ENCODE results near the gene PDLIM5.

PDLIM5 gene

GRCh38 chr4:94428884-94429283 is 22.9 kb upstream of the PDLIM5 start:
- DNase-seq = no peak

GRCh38 chr4:94430406-94430805 is 21.3 kb upstream of the PDLIM5 start:
- no peak for DNase-seq

- no peak for DNase-seq
These were observed 20.4 kb upstream of the PDLIM5 start for GRCh38 chr4:94431388-94431787.

GRCh38 chr4:94434505-94434904 is 17.2 kb upstream of the PDLIM5 start:
- no peak for DNase-seq

- DNase-seq = no peak
These were observed 15.9 kb upstream of the PDLIM5 start for GRCh38 chr4:94435874-94436273.

- no peak for DNase-seq
These were observed 15.2 kb upstream of the PDLIM5 start for GRCh38 chr4:94436512-94436911.

GRCh38 chr4:94439606-94440005 is 12.1 kb upstream of the PDLIM5 start:
- no peak for DNase-seq

- no peak for DNase-seq
These were observed 9.9 kb upstream of the PDLIM5 start for GRCh38 chr4:94441838-94442237.

GRCh38 chr4:94442251-94442650 is 9.5 kb upstream of the PDLIM5 start:
- DNase-seq = no peak

GRCh38 chr4:94446386-94446785 is 5.4 kb upstream of the PDLIM5 start:
- no peak for DNase-seq

GRCh38 chr4:94447754-94448411 is 3.9 kb upstream of the PDLIM5 start:
- DNase-seq = no peak

GRCh38 chr4:94448815-94449375 is 2.8 kb upstream of the PDLIM5 start:
- no peak for DNase-seq

- DNase-seq = no peak
These were observed 569 bp upstream of the PDLIM5 start for GRCh38 chr4:94451051-94451694.

GRCh38 chr4:94452476-94453371 is 982 bp downstream of the PDLIM5 start:
- DNase-seq = no peak

- DNase-seq = no peak
These were observed 1.7 kb downstream of the PDLIM5 start for GRCh38 chr4:94453391-94453963.

GRCh38 chr4:94454405-94454804 is 2.7 kb downstream of the PDLIM5 start:
- no peak for DNase-seq

- DNase-seq = no peak
These were observed 3.3 kb downstream of the PDLIM5 start for GRCh38 chr4:94455081-94455480.

- DNase-seq = no peak
These were observed 6.0 kb downstream of the PDLIM5 start for GRCh38 chr4:94457692-94458106.

GRCh38 chr4:94458682-94459081 is 6.9 kb downstream of the PDLIM5 start:
- no peak for DNase-seq

- DNase-seq = no peak
These were observed 7.9 kb downstream of the PDLIM5 start for GRCh38 chr4:94459462-94460161.

- DNase-seq = no peak
These were observed 9.8 kb downstream of the PDLIM5 start for GRCh38 chr4:94461506-94461905.

- DNase-seq = no peak
These were observed 10.8 kb downstream of the PDLIM5 start for GRCh38 chr4:94462572-94462971.
